ENCODE data around the gene NHERF2.

NHERF2 gene

GRCh38 chr16:2026461-2027023, at the start of gene NHERF2:
Gene NHERF2 (plus strand): TSS chr16:2026902. CDS start chr16:2027006, 104 bp downstream.
- no peak for DNase-seq (ENCODE audit: low read depth in 2 of 2)

DNA sequence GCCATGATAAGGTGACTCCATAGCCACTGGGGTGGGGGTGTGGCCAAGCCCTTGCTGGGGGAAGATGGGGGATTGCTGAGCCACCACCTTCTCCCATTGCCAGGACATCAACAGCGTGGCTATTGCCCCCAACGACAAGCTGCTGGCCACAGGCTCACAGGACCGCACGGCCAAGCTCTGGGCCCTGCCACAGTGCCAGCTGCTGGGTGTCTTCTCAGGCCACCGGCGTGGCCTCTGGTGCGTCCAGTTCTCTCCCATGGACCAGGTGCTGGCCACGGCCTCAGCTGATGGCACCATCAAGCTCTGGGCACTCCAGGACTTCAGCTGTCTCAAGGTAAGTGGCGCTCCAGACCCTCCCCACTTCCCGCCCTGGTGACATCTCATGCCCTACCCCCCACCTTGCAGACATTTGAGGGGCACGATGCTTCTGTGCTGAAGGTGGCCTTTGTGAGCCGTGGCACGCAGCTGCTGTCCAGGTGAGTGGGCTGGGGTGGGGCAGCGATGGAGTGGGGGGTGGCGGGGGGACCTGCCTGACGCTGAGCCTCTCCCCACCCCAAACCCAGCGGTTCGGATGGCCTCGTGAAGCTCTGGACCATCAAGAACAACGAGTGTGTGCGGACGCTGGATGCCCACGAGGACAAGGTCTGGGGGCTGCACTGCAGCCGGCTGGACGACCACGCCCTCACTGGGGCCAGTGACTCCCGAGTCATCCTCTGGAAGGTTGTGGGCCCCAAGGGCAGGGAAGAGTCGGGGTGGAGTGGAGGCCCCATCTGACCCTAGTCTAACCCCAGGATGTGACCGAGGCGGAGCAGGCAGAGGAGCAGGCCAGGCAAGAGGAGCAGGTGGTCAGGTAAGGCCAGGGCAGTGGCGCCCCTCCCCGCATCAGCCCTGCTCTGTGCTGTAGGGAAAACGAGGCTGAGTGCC, 49.5 kb upstream of the NHERF2 start:
- DNase-seq (ENCODE audit: low read depth in 2 of 2): no peak

- DNase-seq (ENCODE audit: low read depth in 2 of 2): no peak
Measured at GRCh38 chr16:1977875-1978268, 48.8 kb upstream of the NHERF2 start.

DNA sequence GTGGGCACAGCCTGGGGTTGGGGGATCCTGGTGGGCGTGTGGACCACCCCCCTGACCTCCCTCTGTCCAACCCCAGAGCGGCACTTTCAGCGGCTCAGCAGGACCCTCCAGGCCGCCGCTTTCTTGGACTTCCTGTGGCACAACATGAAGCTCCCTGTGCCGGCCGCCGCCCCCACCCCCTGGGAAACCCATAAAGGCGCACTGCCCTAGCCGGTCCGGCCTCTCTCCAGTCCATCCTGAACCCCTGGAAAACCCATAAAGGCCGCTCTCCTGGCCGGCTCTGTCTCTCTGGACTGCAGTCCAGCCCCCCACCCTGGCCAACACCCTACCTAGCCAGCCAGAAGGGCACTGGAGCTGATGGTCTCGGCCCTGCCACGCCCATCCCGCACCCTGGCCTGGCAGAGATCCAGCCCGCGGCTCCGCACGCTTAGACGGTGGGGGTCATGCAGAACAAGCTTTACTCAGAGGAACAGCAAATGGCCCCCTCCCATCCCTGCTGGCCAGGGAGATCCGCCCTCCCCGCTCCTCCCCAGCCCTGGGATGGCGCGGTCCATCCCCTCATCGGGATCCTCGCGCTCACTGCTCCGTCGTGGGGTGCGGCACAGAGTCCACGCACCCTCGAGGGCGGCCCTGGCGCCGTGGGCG, 48.1 kb upstream of the NHERF2 start:
- no peak for DNase-seq (ENCODE audit: low read depth in 2 of 2)

GRCh38 chr16:1979271-1980029, 47.3 kb upstream of the NHERF2 start:
- no peak for DNase-seq (ENCODE audit: low read depth in 2 of 2)

DNA sequence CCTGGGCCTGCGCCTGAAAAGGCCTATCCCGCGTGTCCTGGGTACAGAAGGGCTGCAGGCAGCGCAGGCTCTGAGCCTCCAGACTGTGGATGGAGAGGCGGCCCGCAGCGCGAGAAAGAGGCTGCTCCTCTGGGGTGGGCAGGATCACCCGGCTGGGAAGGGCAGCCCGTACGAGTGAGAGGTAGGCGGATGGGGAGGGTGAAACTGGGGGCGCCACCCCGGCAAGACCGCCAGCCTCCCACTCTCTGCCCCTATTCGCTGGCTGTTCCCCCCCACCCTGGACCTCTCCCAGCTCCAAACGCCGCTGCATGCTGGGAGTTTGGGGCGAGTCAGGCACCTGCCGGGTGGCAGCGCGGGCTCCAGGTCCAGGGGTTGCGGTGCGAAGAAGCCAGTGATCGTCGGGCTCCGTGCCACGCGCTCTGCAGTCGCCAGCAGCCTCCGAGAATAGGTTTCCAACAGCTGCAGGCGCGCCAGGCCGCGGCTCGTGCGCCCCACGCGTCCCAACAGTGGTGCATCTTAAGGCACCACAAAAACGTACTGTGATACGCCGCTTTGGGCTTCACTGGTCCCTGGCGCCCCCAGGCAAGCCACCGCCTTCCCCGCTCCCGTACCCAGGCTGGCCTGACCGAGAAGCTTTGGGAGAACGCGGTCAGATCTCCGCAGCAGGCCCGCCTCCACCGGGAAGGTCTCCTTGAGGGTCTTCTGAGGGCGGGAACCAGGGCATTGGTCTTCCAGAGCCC, 46.5 kb upstream of the NHERF2 start:
- no peak for DNase-seq (ENCODE audit: low read depth in 2 of 2)

DNA sequence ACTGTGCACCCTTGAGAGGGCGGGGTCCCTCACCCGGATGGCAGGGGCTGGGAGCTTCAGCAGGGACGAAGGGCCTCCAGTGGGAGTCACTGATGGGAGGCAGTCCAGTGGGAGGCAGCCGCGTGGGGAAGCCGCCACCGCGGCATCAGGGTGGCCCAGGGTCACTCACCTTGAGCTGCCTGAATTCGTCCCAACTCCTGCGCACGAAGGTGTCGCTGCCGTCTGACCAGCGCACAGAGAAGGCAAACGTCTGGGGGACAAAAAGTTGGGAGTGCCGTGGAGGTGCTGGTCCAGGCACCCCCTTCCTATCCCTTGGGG, 46.0 kb upstream of the NHERF2 start:
- no peak for DNase-seq (ENCODE audit: low read depth in 2 of 2)

DNA sequence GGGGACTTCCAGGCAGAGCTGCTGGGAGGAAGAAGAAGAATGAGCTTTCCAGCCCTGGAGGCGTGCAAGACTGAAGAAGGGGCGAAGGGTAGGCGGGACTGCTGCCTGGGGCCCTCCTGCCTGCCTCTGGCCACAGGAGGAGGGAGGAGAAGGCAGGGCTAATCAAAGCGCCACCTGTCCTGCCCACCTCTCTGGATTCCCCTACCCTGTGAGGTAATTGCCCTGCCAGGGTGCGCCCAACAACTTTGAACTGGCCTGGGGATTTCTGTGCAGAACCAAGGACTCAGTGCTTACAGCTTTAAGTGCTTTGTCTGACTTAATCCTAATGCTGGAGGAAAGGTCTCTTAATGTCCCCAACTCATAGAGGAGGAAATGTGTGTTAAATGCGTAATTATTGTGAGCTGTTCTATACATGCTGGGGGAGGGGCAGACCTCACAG, 45.3 kb upstream of the NHERF2 start, which contains the start of gene NOXO1:
Gene NOXO1 (minus strand): TSS at position 72 of the 439 bp plus-strand sequence. CDS start 290 bp downstream, outside the sequence.
- no peak for DNase-seq (ENCODE audit: low read depth in 2 of 2)

DNA sequence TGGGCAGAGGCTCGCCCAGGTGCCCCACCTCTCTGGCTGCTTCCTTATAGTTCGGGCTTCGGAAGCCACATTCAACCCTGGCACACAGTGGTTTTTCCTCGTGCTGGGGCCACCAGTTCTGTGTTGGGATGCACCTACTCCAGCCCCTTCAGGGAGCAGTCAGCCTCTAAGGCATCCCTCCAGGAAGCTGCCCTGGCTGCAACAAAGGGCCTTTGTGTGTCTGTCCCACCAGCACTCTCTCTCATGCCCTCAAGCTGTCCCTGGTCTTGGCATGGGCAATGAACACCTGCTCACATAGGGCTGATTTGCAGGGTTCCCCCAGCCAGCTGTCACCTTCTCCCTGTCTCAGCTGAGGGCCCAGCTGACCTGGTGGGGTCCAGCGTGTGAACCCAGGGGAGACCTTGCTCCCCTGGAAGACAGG, 44.7 kb upstream of the NHERF2 start:
- DNase-seq (ENCODE audit: low read depth in 2 of 2): no peak

DNA sequence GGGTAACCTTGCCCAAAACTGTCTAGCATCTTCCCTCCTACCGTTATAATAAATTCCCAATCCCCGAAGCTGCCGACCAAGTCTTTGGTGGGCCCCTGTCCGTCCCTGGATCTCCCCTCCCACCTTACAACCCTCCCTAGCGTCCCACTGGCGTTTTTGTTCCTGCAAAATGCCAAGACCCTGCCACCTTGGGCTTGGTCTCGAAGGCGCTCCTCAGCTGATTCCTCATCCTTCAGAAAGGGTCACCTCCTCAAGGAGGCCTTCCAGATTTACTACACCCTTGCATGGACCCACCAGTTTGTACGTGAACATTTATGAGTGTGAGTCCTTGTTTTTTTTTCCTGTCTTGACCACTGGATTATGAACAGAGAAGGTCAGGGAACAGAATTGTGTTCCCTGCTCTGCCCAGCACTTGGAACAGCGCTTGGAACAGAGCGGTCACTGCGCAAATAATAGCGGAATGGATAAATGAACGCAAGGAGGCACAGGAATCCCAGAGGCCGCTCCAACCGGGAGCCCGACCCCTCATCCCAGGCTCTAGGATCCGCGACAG, 43.6 kb upstream of the NHERF2 start:
- DNase-seq (ENCODE audit: low read depth in 2 of 2): no peak

DNA sequence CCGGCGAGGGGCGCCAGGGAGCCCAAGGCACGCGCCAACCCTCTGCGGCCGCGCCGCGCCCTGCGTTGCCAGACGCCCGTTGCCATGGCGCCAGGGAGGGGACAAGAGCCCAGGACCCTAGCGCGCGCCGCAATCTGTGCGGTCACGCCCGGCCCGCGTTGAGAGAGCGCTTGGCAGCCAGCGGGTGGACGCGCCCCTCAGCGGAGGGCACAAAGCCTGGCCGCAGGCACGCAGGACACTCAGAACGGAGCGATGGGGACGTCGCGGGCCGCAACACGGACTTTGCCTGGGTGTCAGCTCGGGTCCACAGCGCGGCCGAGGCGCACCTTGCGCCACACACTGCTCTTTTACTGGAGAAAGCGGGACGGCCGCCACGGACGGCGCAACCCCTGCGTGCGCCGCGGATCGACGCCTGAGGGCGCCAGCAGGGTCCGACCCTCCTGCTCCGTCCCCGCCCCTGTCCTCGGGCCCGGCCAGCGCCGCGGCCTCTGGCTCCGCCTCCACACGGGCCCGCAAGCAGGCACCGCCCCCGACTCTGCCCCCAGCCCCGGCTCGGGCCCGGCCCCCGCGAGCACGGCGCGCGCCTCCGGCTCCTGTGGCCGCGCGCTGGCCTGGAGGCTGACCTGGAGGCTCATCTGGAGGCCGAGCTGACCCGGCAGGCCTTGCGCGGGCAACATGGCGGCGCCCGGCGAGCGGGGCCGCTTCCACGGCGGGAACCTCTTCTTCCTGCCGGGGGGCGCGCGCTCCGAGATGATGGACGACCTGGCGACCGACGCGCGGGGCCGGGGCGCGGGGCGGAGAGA, 43.0 kb upstream of the NHERF2 start, which contains the start of gene GFER:
Gene GFER (plus strand): TSS at position 650 of the 803 bp plus-strand sequence. CDS start 26 bp downstream, at position 676.
- DNase-seq (ENCODE audit: low read depth in 2 of 2): peak in 1 of 2 donors; percentile 70

GRCh38 chr16:1984347-1985225, 42.1 kb upstream of the NHERF2 start:
- DNase-seq (ENCODE audit: low read depth in 2 of 2): no peak

GRCh38 chr16:1985466-1986150, 41.1 kb upstream of the NHERF2 start:
- DNase-seq (ENCODE audit: low read depth in 2 of 2): no peak

GRCh38 chr16:1987198-1987597, 39.5 kb upstream of the NHERF2 start:
- DNase-seq (ENCODE audit: low read depth in 2 of 2): no peak

DNA sequence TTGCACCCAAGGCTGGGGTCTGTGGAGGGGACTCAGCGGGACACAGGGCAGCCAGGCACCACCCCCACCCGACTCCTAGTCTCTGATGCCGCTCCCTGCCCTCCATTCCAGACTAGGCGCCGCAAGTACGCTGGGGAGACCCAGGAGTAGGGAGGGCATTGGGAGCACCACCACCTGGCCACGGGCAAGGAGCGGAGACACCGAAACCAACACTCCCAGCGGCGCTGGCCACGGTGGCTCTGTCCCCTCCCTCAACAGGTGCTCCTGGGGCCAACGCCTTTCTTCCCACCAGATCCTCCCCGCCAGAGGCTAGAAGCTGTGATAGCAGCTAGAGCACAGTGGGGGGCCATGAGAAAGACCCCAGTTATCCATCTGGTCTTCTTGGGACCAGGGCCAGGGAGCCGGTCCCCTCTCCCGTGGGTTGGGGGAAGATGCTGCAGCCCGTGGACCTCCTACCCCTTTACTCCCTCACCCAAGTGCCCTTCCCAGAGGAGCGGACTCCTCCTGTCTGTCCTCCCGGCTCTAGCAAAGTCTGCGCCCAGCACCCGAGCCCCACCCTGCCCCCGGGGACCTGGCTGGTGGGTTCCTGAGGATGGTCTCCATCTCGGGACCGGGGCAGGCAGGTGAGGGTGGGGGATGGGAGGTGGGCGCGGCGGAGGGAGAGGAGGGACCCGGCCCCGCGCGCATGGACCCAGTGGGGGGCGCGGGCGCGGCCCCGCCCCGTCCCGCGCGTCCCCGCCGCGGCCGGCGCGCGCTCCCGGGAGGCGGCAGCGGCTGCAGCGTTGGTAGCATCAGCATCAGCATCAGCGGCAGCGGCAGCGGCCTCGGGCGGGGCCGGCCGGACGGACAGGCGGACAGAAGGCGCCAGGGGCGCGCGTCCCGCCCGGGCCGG, 37.2 kb upstream of the NHERF2 start, which contains the start of gene SYNGR3:
Gene SYNGR3 (plus strand): TSS at position 762 of the 892 bp plus-strand sequence. CDS start 133 bp downstream, outside the sequence.
- DNase-seq (ENCODE audit: low read depth in 2 of 2): no peak

DNA sequence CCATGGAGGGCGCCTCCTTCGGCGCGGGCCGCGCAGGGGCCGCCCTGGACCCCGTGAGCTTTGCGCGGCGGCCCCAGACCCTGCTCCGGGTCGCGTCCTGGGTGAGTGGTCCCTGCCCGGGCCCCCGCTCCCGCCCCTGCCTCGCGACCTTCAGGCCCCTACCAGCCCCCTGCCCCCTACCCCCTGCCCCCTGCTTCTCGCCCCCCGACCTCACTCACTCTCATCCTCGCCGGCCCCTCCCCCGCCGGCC, 36.7 kb upstream of the NHERF2 start:
- no peak for DNase-seq (ENCODE audit: low read depth in 2 of 2)

DNA sequence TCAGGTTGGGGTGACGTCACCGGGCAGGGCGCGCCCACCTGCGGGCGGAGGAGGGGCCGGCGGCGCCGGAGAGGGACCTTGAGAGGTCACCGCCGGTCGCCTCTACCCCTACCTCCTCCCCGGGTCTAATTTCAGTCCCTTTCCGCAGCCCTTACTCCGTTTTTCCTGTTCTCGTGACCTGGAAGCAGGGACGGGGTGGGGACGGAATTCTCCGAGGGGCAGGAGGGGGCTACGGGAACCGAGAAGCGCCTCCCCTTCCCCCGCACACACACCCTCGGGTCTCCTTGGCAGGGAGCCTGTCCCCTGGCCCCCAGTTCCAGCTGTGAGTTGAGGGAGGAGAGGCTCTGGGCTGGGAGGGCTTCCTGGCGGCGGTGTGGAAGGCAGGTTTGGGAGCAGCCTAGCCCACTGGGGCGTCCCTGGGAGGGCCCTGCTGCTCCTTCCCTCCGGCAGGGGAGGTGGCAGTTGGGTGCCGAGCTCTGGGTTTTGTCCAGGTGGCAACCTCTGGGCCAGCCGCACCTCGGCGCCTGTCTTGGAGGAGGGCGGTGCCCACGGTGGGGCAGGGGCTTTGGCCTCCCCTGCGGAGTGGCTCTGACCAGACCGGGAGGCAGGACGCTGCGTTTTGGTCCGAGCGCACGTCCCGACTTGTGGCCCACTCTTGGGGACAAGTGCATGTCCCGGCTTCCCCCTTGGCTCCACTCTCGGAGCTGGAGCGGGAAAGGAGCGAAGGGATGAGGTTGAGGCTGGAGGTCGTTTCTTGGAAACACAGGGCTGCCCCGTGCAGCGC, 36.2 kb upstream of the NHERF2 start:
- DNase-seq (ENCODE audit: low read depth in 2 of 2): no peak

Measured in stimulated activated CD4-positive, alpha-beta T cell treated with anti-CD3 and anti-CD28 coated beads, Interleukin-15, amount 100 ng/mL, for 48 hours (primary cell).